ENCODE measurements around the gene CADPS2.

CADPS2 gene

GRCh38 chr7:122397381-122397780 lies 488.9 kb downstream of the CADPS2 start:
- H3K36me3 Mint-ChIP-seq = no peaks in the 10 kb centered on the region
- ATAC-seq = no peak
- no peak overlapping the region for H3K4me3 Mint-ChIP-seq
- H3K4me1 Mint-ChIP-seq = no peaks in the 10 kb centered on the region
- no peak for DNase-seq (ENCODE audit: low spot score in 2 of 2)
- H3K27ac Mint-ChIP-seq = no peak overlapping the region
- H3K9me3 Mint-ChIP-seq = peaks cover 9% of the 10 kb centered on the region

- Mint-ChIP-seq H3K9me3 (peaks cover 15% of the 10 kb centered on the region), H3K36me3 (no peaks in the 10 kb centered on the region), H3K4me1 (no peaks in the 10 kb centered on the region), H3K4me3 (no peak overlapping the region), H3K27ac (no peak overlapping the region)
- DNase-seq (ENCODE audit: low spot score in 2 of 2) = no peak
- no peak for ATAC-seq
These were observed 491.7 kb downstream of the CADPS2 start for GRCh38 chr7:122394512-122394911.

GRCh38 chr7:122384528-122384927 lies 501.7 kb downstream of the CADPS2 start:
- H3K27ac Mint-ChIP-seq = no peak overlapping the region
- no peak for DNase-seq (ENCODE audit: low spot score in 2 of 2)
- peaks cover 6% of the 10 kb centered on the region for H3K9me3 Mint-ChIP-seq
- ATAC-seq = no peak
- H3K4me3 Mint-ChIP-seq = no peak overlapping the region
- no peaks in the 10 kb centered on the region for H3K4me1 Mint-ChIP-seq
- H3K36me3 Mint-ChIP-seq = no peaks in the 10 kb centered on the region

GRCh38 chr7:122383934-122384333 lies 502.3 kb downstream of the CADPS2 start:
- H3K36me3 Mint-ChIP-seq = no peaks in the 10 kb centered on the region
- peaks cover 6% of the 10 kb centered on the region for H3K9me3 Mint-ChIP-seq
- DNase-seq (ENCODE audit: low spot score in 2 of 2) (no peak), ATAC-seq (no peak)
- no peak overlapping the region for H3K27ac Mint-ChIP-seq
- no peaks in the 10 kb centered on the region for H3K4me1 Mint-ChIP-seq
- H3K4me3 Mint-ChIP-seq = no peak overlapping the region

- Mint-ChIP-seq H3K4me3 (no peak overlapping the region), H3K4me1 (no peaks in the 10 kb centered on the region), H3K9me3 (peaks cover 6% of the 10 kb centered on the region), H3K36me3 (no peaks in the 10 kb centered on the region), H3K27ac (no peak overlapping the region)
- DNase-seq (ENCODE audit: low spot score in 2 of 2) (no peak), ATAC-seq (no peak)
These were observed 505.3 kb downstream of the CADPS2 start for GRCh38 chr7:122380992-122381391.

- DNase-seq (ENCODE audit: low spot score in 2 of 2) (no peak), ATAC-seq (no peak)
- no peak overlapping the region for H3K27ac Mint-ChIP-seq
- H3K4me1 Mint-ChIP-seq = no peaks in the 10 kb centered on the region
- H3K9me3 Mint-ChIP-seq = peaks cover 2% of the 10 kb centered on the region
- no peak overlapping the region for H3K4me3 Mint-ChIP-seq
- no peaks in the 10 kb centered on the region for H3K36me3 Mint-ChIP-seq
These were observed 506.8 kb downstream of the CADPS2 start for GRCh38 chr7:122379491-122379890.

- Mint-ChIP-seq H3K27ac (no peak overlapping the region), H3K4me3 (no peak overlapping the region), H3K9me3 (peaks cover 17% of the 10 kb centered on the region), H3K36me3 (no peaks in the 10 kb centered on the region), H3K4me1 (no peaks in the 10 kb centered on the region)
- no peak for ATAC-seq
- DNase-seq (ENCODE audit: low spot score in 2 of 2) = no peak
These were observed 516.5 kb downstream of the CADPS2 start for GRCh38 chr7:122369756-122370155.

- Mint-ChIP-seq H3K9me3 (peaks cover 11% of the 10 kb centered on the region), H3K4me1 (no peaks in the 10 kb centered on the region), H3K36me3 (no peaks in the 10 kb centered on the region), H3K4me3 (no peak overlapping the region), H3K27ac (no peak overlapping the region)
- no peak for ATAC-seq
- no peak for DNase-seq (ENCODE audit: low spot score in 2 of 2)
These were observed 521.4 kb downstream of the CADPS2 start for GRCh38 chr7:122364761-122365280.

- Mint-ChIP-seq H3K36me3 (no peaks in the 10 kb centered on the region), H3K4me3 (no peak overlapping the region), H3K4me1 (no peaks in the 10 kb centered on the region), H3K9me3 (peaks cover 6% of the 10 kb centered on the region), H3K27ac (no peak overlapping the region)
- ATAC-seq (no peak), DNase-seq (ENCODE audit: low spot score in 2 of 2) (no peak)
These were observed 523.1 kb downstream of the CADPS2 start for GRCh38 chr7:122363144-122363543.

- Mint-ChIP-seq H3K36me3 (no peaks in the 10 kb centered on the region), H3K27ac (no peak overlapping the region)
- ATAC-seq = no peak
These were observed 523.8 kb downstream of the CADPS2 start for GRCh38 chr7:122362473-122362872.

GRCh38 chr7:122354656-122355055 lies 531.6 kb downstream of the CADPS2 start:
- H3K4me3 Mint-ChIP-seq = no peak overlapping the region
- no peak for DNase-seq (ENCODE audit: low spot score in 2 of 2)
- no peak for ATAC-seq
- no peaks in the 10 kb centered on the region for H3K4me1 Mint-ChIP-seq
- peaks cover 11% of the 10 kb centered on the region for H3K9me3 Mint-ChIP-seq
- no peak overlapping the region for H3K27ac Mint-ChIP-seq
- H3K36me3 Mint-ChIP-seq = no peaks in the 10 kb centered on the region

More at GRCh38 chr7:122362473-122362872, 523.8 kb downstream of the CADPS2 start:
- no peaks in the 10 kb centered on the region for H3K4me1 Mint-ChIP-seq
- no peak for DNase-seq (ENCODE audit: low spot score in 2 of 2)
- H3K4me3 Mint-ChIP-seq = no peak overlapping the region
- H3K9me3 Mint-ChIP-seq = peaks cover 5% of the 10 kb centered on the region

GRCh38 chr7:122352454-122352853 lies 533.8 kb downstream of the CADPS2 start:
- DNase-seq (ENCODE audit: low spot score in 2 of 2) (no peak), ATAC-seq (no peak)
- H3K27ac Mint-ChIP-seq = no peak overlapping the region
- no peaks in the 10 kb centered on the region for H3K36me3 Mint-ChIP-seq
- H3K4me3 Mint-ChIP-seq = no peak overlapping the region
- H3K4me1 Mint-ChIP-seq = no peaks in the 10 kb centered on the region
- peaks cover 9% of the 10 kb centered on the region for H3K9me3 Mint-ChIP-seq

GRCh38 chr7:122350701-122351100 lies 535.6 kb downstream of the CADPS2 start:
- no peak for DNase-seq (ENCODE audit: low spot score in 2 of 2)
- no peak overlapping the region for H3K27ac Mint-ChIP-seq
- no peaks in the 10 kb centered on the region for H3K4me1 Mint-ChIP-seq
- ATAC-seq = no peak
- H3K9me3 Mint-ChIP-seq = peaks cover 2% of the 10 kb centered on the region
- H3K4me3 Mint-ChIP-seq = no peak overlapping the region
- H3K36me3 Mint-ChIP-seq = no peaks in the 10 kb centered on the region

GRCh38 chr7:122344303-122344620 lies 542.0 kb downstream of the CADPS2 start:
- ATAC-seq (no peak), DNase-seq (ENCODE audit: low spot score in 2 of 2) (no peak)
- Mint-ChIP-seq H3K36me3 (no peaks in the 10 kb centered on the region), H3K4me1 (no peaks in the 10 kb centered on the region), H3K4me3 (no peak overlapping the region), H3K9me3 (no peaks in the 10 kb centered on the region), H3K27ac (no peak overlapping the region)

GRCh38 chr7:122343601-122344302 lies 542.5 kb downstream of the CADPS2 start:
- Mint-ChIP-seq H3K27ac (no peak overlapping the region), H3K9me3 (no peaks in the 10 kb centered on the region), H3K4me1 (no peaks in the 10 kb centered on the region)

GRCh38 chr7:122340427-122340826 lies 545.8 kb downstream of the CADPS2 start:
- no peak for DNase-seq (ENCODE audit: low spot score in 2 of 2)
- Mint-ChIP-seq H3K36me3 (no peaks in the 10 kb centered on the region), H3K27ac (no peak overlapping the region), H3K9me3 (no peaks in the 10 kb centered on the region), H3K4me1 (no peaks in the 10 kb centered on the region), H3K4me3 (no peak overlapping the region)
- ATAC-seq = no peak

More at GRCh38 chr7:122343601-122344302, 542.5 kb downstream of the CADPS2 start:
- H3K36me3 Mint-ChIP-seq = no peaks in the 10 kb centered on the region
- no peak overlapping the region for H3K4me3 Mint-ChIP-seq
- no peak for DNase-seq (ENCODE audit: low spot score in 2 of 2)
- ATAC-seq = no peak
